K562 (cell line): Measurements from ENCODE around the gene PRC1. TPM values are rescaled to one million over a fixed set of nuclear protein-coding genes. Genes with fewer than 3 reads are reported as not detected.

Source experiments
- CBX8 ChIP-seq: fragments of 200-600 bp; sonication (generic); IDR thresholded peaks from 2 replicates; pipeline ENCODE4 v1.6.1; 2012; ENCODE audit warnings: borderline replicate concordance, mixed run types, low read depth, mild to moderate bottlenecking, moderate library complexity, mixed read lengths, low read length, control low read depth, inconsistent platforms; ENCODE audit not compliant: poor library complexity, severe bottlenecking; ENCODE audit errors: extremely low read depth
- DACH1 ChIP-seq: fragments of 450-650 bp; IDR thresholded peaks from 2 replicates; pipeline ENCODE4 v1.6.1; 2018; ENCODE audit not compliant: partially characterized antibody
- DMBX1 ChIP-seq: fragments of 250-450 bp; sonication (Bioruptor Pico); IDR thresholded peaks from 2 replicates; pipeline ENCODE4 v1.8.0; 2022; ENCODE audit warnings: inconsistent platforms, mild to moderate bottlenecking, moderate library complexity, borderline replicate concordance
- HDAC6 ChIP-seq: IDR thresholded peaks from 2 replicates; pipeline ENCODE4 v1.6.1; 2012; ENCODE audit warnings: low read depth, mild to moderate bottlenecking, control low read depth, inconsistent platforms, low read length, moderate library complexity
- HEY1 ChIP-seq: fragments of 250-450 bp; sonication (Bioruptor Pico); IDR thresholded peaks from 2 replicates; pipeline ENCODE4 v1.5.0; 2020; ENCODE audit warnings: mild to moderate bottlenecking, moderate library complexity, borderline replicate concordance
- ID3 ChIP-seq, 2 experiments: fragments of 250-450 bp in 1 of 2; fragments of 450-650 bp in 1 of 2; sonication (Bioruptor Pico) in 1 of 2; IDR thresholded peaks; 2 replicates each; pipeline versions ENCODE4 v1.6.1 to v1.8.0; 2016 to 2021; ENCODE audit warnings: mild to moderate bottlenecking in 2 of 2, moderate library complexity in 2 of 2, missing compliant biosample characterization in 1 of 2, missing genetic modification characterization in 1 of 2
- RAD21 ChIP-seq, 2 experiments: fragments of 250-450 bp in 1 of 2; fragments of 450-650 bp in 1 of 2; sonication (Bioruptor Pico) in 1 of 2; formaldehyde crosslinking in 1 of 2; IDR thresholded peaks in 1 of 2; conservative IDR thresholded peaks in 1 of 2; 2 replicates each; pipeline versions ENCODE4 v1.4.0 to v1.8.0; 2020 to 2022; ENCODE audit warnings: mild to moderate bottlenecking in 2 of 2, moderate library complexity in 1 of 2
- RFX5 ChIP-seq: IDR thresholded peaks from 2 replicates; pipeline ENCODE4 v1.6.1; 2011; ENCODE audit warnings: low read depth, mild to moderate bottlenecking, improper control_type of control experiment, low read length
- RREB1 ChIP-seq: fragments of 250-450 bp; sonication (Bioruptor Pico); IDR thresholded peaks from 2 replicates; pipeline ENCODE4 v1.4.0; 2020
- SLC30A9 ChIP-seq: fragments of 250-450 bp; sonication (Bioruptor Pico); IDR thresholded peaks from 2 replicates; pipeline ENCODE4 v1.8.0; 2022; ENCODE audit warnings: mild to moderate bottlenecking, moderate library complexity
- SRSF9 ChIP-seq: fragments of 200-400 bp; formaldehyde crosslinking; IDR thresholded peaks from 2 replicates; pipeline ENCODE4 v1.6.1; 2017; ENCODE audit warnings: low read depth, low read length, borderline replicate concordance
- XRCC5 ChIP-seq: fragments of 200-400 bp; formaldehyde crosslinking; IDR thresholded peaks from 2 replicates; pipeline ENCODE4 v1.6.1; 2017; ENCODE audit warnings: low read depth, mild to moderate bottlenecking, low read length
- ZBTB26 ChIP-seq: fragments of 450-650 bp; formaldehyde crosslinking; IDR thresholded peaks from 2 replicates; pipeline ENCODE4 v1.4.0; 2022; ENCODE audit warnings: missing genetic modification characterization
- ZNF175 ChIP-seq: fragments of 200-800 bp; sonication (Bioruptor generic); IDR thresholded peaks from 2 replicates; pipeline ENCODE4 v1.6.1; 2016; ENCODE audit warnings: low read depth, mild to moderate bottlenecking, missing genetic modification characterization, missing compliant biosample characterization
- ZNF764 ChIP-seq: fragments of 250-450 bp; sonication (Bioruptor Pico); IDR thresholded peaks from 2 replicates; pipeline ENCODE4 v1.4.0; 2020; ENCODE audit warnings: low read depth, mild to moderate bottlenecking, moderate library complexity
- polyA plus RNA-seq, 8 experiments: library from polyadenylated mRNA; depleted of rRNA in 4 of 8; stranded (reverse) in 5 of 8; unstranded in 3 of 8; fragments of >200 nt; fragmentation: Nextera tagmentation in 2 of 8; fragmentation: Illumina TruSeq in 1 of 8; extraction: Ambion mirVana in 2 of 8; extraction: Trizol in 1 of 8; gene quantifications; 2 replicates each; pipeline versions ENCODE4 v1.2.1 to v1.2.3, GENCODE V29; 2011 to 2014; ENCODE audit warnings: inconsistent platforms in 1 of 8, missing spikeins in 1 of 8
- total RNA-seq, 7 experiments: library from RNA; depleted of rRNA in 6 of 7; stranded (reverse); fragments of >200 nt in 6 of 7; fragmentation: Illumina TruSeq in 2 of 7; extraction: Trizol in 2 of 7; gene quantifications; 2 replicates each; pipeline versions ENCODE4 v1.2.1 to v1.2.3, GENCODE V29; 2011 to 2021; ENCODE audit warnings: low replicate concordance in 1 of 7

PRC1 gene
- total and polyA plus RNA-seq, 9 of the 15 experiments (the other 6 are each of a cell fraction or from before 2014, with no cell fraction given) = 156 to 391 (median 240) TPM

- TF ChIP-seq RREB1 (CRISPR knock-in tag) (peak; percentile 38; the same call in 1 of the 2 replicates), DACH1 (no peak), XRCC5 (peak; percentile 85), SLC30A9 (CRISPR knock-in tag) (no peak), HEY1 (no peak), RAD21 (CRISPR knock-in tag; conservative IDR thresholded peaks at IDR 0.05 in 1 of 2, IDR thresholded peaks at IDR 0.05 in 1 of 2) (peak; percentile 49 to 74), ZNF175 (CRISPR knock-in tag) (0 out of 2 replicates have a peak, but pooled peaks have one; percentile 9), HDAC6 (no peak), RFX5 (peak; percentile 47; the same call in 1 of the 2 replicates), ID3 (CRISPR knock-in tag; IDR thresholded peaks at IDR 0.05) (no peak), ID3 (tag; IDR thresholded peaks at IDR 0.05) (no peak), CBX8 (no peak), DMBX1 (no peak), SRSF9 (no peak), ZBTB26 (CRISPR knock-in tag) (0 out of 2 replicates have a peak, but pooled peaks have one; percentile 63), ZNF764 (CRISPR knock-in tag) (no peak)
Observed at GRCh38 chr15:90931828-90932659, 62.3 kb downstream of the PRC1 start, which contains the start of gene HDDC3 (continued).
